GM18519 (cell line): ENCODE measurements around the gene MAGOHB.
"Not testable (repeated sequence)": the region's sequence is repeated elsewhere in the genome, so short reads cannot be mapped to it uniquely, and the experiment has no call there.

Experiments
- ATAC-seq: cut with Tn5 transposase; IDR thresholded peaks from one replicate; pipeline ENCODE4 v1.9.1; 2021; ENCODE audit warnings: mild to moderate bottlenecking, moderate library complexity; ENCODE audit not compliant: unreplicated experiment, low FRiP score

Gene MAGOHB

DNA sequence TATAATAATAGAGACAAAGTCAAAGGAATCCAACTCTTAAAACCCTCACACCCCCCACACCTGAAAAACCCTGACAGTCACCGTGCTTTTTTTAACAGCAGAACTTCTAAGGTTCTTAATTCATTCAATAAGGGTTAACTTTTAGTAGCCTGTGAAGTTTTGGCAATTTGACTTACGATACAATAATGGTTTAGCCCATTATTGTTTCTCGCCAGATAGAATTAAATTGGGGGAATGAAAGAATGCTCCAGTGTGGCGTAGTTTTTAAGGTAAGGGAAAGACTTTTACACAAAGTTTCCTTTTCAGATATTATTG lies 604 bp upstream of the MAGOHB start:
- no peak for ATAC-seq

GRCh38 chr12:10612984-10613348 lies 443 bp downstream of the MAGOHB start:
- ATAC-seq: no peak

DNA sequence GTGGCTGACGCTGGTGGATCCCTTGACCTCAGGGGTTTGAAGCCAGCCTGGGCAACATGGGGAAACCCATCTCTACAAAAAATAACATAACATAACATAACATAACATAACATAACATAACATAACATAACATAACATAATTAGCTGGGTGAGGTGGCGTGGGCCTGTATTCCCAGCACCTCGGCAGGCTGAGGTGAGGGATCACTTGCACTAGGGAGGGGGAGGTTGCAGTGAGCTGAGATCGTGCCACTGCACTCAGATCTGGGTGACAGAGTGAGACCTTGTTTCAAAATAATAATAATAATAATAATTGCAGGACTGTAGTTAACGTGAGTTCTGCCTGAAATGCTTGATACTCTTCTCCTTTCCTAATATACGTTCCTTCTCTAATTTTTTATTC lies 1.3 kb downstream of the MAGOHB start:
- no peak for ATAC-seq

DNA sequence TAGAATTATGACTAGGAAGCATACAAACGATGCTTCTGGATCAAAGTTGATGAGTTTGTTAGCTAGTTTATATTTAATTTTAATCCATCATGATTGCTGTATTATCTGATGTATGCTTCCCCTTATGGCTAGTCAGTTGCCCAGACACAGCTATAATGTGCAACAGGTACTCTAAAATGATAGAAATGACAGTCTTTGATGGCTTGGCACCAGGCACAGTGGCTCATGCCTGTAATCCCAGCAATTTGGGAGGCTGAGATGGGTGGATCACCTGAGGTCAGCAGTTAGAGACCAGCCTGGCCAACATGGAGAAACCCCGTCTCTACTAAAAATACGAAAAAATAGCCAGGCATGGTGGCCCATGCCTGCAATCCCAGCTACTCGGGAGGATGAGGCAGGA lies 2.2 kb downstream of the MAGOHB start:
- ATAC-seq: not testable (repeated sequence)

- ATAC-seq: no peak
Measured at GRCh38 chr12:10610188-10610587, 3.2 kb downstream of the MAGOHB start.

DNA sequence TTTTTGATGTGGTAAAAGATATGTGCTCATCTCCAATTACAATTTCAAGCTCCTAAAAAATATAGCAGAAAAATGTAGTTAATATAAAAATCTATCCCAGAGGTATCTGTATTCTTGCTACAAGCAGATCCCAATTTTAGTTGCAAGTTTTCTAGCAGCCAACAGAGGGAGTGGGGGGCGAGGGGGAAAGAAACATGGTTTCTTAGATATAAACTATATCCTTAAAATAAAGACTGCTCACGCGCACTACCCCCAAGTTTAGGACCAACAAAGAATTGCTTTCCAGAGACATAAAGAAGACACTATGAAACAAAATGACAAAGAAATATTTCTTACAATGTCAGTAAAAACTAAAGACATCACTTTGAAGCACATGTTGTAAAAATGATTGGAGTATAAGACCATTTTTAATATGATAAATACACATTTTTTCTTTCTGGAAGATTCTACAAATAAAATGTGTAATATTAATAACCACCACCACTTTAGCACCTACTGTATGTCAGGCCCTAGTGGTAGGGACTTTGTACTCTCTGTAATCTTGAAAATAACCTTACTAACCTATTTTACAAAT lies 5.4 kb downstream of the MAGOHB start:
- no peak for ATAC-seq

DNA sequence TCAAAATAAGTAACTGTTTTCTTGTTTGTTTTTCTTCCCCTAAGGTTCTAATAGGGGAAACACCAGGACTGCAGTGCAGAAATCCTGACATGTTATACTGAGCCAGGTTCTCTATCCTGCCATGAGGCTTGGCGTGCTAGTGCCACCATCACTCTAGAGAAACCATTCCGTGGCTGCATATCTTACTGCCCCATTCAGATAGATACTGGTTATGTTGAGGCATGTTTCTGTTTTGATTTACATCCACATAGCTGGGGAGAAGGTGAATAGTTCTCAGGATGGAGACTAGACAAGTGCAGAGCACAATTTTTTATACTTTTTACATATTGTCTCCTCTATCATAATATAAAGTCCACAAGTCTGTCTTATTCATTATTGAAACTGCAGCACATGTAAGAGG lies 11.5 kb downstream of the MAGOHB start:
- no peak for ATAC-seq

DNA sequence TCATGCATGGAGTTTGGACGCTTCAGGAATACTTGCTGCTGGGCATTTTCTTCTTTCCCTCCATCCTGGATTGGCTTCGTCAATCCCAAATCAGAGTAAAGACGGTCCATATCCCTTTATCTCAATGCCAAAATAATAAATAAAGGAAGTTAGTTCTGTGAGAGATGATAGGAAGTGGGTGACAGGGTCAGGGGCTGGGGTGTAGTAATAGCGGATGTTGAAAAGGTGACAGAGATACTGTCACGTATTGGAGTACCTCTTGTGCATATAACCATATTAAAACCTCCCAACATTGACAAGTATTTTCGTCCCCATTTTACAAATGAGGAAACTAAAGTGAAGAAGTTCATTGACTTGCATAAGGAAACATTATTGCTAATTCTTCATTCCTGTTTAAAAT lies 12.4 kb downstream of the MAGOHB start:
- ATAC-seq: no peak

DNA sequence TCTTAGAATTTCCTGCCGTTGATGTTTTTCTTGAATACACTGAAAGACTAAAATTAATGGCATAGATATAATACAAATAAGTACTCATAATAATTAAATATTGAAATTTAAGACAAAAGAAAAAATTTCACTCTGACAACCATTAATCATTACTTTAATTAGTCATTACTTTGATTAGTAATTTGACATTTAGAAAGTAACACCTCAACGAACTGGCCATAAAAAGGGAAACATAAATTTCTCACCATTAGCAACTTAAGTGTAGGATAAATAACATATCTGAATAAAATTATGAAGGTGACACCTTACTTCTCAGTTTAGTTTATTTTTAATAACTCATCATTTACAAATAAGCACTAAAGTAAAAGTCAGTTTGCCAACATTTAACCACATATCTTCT lies 17.5 kb downstream of the MAGOHB start:
- no peak for ATAC-seq

DNA sequence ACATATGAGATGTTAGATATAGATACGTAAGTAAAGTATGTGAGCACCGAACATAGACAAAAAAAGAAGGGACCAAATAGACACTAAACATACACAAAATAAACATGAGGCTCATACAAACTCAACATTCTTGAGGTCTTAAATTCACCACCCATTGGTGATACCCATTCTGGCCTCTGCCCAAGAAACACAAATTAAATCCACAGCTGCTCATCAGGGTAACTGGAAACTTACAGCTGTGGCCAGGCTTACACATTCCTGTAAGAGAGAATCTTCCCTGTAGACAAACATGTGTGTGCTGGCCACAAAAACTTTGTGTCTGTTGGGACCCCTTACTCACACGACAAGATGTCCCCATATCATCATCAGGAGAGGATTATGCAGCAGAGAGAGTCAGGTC lies 22.4 kb downstream of the MAGOHB start:
- no peak for ATAC-seq

- ATAC-seq: no peak
Measured at GRCh38 chr12:10584415-10584814, 29.0 kb downstream of the MAGOHB start.

DNA sequence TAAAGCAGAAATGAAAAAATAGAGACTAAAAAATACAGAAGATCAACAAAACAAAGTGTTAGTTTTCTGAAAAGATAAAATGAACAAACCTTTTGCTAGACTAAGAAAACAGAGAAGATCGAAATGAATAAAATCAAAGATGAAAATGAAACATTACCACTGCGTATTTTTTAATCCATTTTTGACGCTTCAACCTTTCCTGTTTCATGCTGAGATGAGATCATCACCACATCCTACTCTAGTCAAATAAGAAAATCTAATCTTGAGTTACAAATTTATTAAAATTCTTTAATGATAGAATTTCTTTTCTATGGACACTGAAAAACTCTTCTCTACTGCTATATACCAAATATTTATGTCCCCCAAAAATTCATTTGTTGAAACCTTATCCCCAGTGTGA lies 30.7 kb downstream of the MAGOHB start:
- ATAC-seq: no peak

DNA sequence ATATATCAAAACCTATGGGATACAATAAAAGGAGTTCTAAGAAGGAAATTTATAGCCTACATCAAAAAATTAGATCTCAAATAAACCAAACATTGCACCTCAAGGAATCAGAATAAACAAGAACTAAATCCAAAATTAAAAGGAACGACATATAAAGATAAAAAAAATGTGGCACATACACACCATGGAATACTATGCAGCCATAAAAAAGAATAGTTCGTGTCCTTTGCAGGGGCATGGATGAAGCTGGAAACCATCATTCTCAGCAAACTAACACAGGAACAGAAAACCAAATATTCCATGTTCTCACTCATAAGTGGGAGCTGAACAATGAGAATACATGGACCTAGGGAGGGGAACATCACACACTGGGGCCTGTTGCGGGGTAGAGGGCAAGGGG lies 31.3 kb downstream of the MAGOHB start:
- not testable (repeated sequence) for ATAC-seq

GRCh38 chr12:10574307-10574706 lies 39.1 kb downstream of the MAGOHB start:
- ATAC-seq: no peak

DNA sequence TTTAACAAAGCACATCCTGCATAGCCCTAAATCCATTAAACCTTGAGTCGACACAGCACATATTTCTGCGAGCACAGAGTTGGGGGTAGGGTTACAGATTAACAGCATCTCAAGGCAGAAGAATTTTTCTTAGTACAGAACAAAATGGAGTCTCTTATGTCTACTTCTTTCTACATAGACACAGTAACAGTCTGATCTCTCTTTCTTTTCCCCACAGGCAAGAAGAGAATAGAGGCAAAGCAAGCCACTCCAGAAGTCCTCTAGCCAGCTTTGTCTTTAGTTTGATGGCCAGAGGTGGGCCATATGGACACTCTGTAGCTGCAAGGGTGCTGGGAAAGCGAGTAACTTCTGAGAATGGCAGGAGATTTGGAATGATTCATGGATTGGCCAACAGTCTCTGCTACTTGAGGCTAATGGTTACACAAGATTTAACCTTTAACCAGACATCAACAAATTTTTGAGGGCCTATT lies 41.4 kb downstream of the MAGOHB start:
- not testable (repeated sequence) for ATAC-seq

GRCh38 chr12:10571141-10571540 lies 42.3 kb downstream of the MAGOHB start:
- ATAC-seq: no peak

GRCh38 chr12:10567813-10568212 lies 45.6 kb downstream of the MAGOHB start:
- no peak for ATAC-seq

- no peak for ATAC-seq
Measured at GRCh38 chr12:10563966-10564365, 49.4 kb downstream of the MAGOHB start.

GRCh38 chr12:10563002-10563401 lies 50.4 kb downstream of the MAGOHB start:
- ATAC-seq: no peak

DNA sequence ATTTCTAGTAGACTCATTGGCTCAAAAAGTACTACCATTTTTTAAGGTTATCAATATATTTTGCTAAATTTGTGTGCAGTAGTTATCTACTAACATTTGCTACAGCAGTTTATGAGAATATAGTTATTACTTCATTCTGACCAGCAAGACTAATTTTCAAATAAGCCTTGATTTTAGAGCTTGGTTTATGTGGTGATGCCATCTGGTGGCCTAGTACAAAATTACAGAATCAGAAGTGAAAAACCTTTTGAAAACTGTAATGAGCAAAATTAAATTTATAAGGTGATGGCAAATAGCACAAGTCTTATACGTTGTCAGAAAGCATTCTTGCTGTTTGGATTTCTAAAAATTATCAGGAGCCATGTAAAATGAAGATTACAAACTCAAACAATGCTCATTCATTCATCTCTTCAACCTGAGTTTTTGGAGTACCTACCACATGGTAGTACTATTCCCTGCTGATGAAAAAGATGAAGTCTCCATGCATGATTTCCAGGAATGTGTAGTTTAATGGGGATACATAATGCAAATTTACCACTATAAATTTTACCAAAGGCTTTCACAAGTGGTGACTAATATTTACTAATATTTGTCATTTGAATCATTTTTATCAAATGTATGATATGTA lies 51.0 kb downstream of the MAGOHB start:
- ATAC-seq: no peak

GRCh38 chr12:10559244-10559643 lies 54.2 kb downstream of the MAGOHB start:
- ATAC-seq: no peak

GRCh38 chr12:10558789-10559188 lies 54.6 kb downstream of the MAGOHB start:
- no peak for ATAC-seq

- no peak for ATAC-seq
Measured at GRCh38 chr12:10558301-10558700, 55.1 kb downstream of the MAGOHB start.
